Measurements from ENCODE around the gene EPN2. TPM values are rescaled to one million over a fixed set of nuclear protein-coding genes. Genes with fewer than 3 reads are reported as not detected.

Gene EPN2
- polyA plus RNA-seq, 3 donors = 8.7 to 27.0 (median 14.2) TPM

GRCh38 chr17:19284005-19284959 is 47.1 kb downstream of the EPN2 start:
- no peak overlapping the region for H3K27ac ChIP-seq (ENCODE audit: low read depth, low read length)
- 66 to 73% (median 72%) methylated on average over 3 of the region's 3 CpGs for WGBS, 3 donors

GRCh38 chr17:19285213-19285900 is 48.2 kb downstream of the EPN2 start:
- WGBS, 3 donors = 81 to 91% (median 89%) methylated on average over 21 of the region's 21 CpGs
- H3K27ac ChIP-seq (ENCODE audit: low read depth, low read length) = no peak overlapping the region

- H3K27ac ChIP-seq (ENCODE audit: low read depth, low read length) = no peak overlapping the region
- 64 to 79% (median 76%) methylated on average over 11 of the region's 11 CpGs for WGBS, 3 donors
Measured at GRCh38 chr17:19286751-19287341, 49.7 kb downstream of the EPN2 start.

- no peak overlapping the region for H3K27ac ChIP-seq (ENCODE audit: low read depth, low read length)
- 77 to 90% (median 82%) methylated on average over 2 of the region's 2 CpGs for WGBS, 3 donors
Measured at GRCh38 chr17:19287651-19288050, 50.5 kb downstream of the EPN2 start.

- no peak overlapping the region for H3K27ac ChIP-seq (ENCODE audit: low read depth, low read length)
- 80 to 89% (median 81%) methylated on average over 5 of the region's 5 CpGs for WGBS, 3 donors
Measured at GRCh38 chr17:19288453-19288852, 51.3 kb downstream of the EPN2 start.

DNA sequence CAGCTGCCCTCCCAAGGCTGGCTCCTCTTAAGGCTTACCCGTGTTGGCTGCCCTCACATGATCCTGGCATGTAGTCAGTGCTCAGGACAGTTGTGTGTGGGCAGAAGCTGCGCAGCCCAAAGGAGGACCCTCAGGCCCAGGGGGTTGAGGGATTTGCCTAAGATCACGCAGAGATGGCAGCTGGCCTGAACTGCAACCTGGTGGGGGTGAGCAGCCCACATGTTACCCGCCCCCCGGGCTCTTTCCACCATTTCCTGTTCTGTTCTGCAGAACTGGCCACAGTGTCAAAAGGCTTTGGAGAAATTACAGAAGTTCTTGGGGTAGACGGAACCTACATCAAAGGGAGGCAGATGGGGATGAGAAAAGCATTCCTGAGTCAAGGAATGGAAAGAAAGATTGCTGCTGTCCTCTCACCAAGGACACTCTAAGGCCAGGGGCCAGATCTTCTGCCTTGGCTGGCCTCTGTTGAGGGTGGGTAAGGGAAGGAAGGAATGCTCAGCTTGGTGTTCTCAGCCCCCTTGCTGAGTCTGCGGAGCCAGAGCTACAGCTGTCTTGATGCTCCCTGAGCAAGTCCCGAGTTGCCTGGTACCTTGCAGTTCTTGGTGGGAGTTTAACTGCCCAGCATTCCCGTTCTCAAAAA is 53.0 kb downstream of the EPN2 start:
- 37 to 82% (median 39%) methylated on average over 9 of the region's 9 CpGs for WGBS, 3 donors
- H3K27ac ChIP-seq (ENCODE audit: low read depth, low read length) = no peak overlapping the region

DNA sequence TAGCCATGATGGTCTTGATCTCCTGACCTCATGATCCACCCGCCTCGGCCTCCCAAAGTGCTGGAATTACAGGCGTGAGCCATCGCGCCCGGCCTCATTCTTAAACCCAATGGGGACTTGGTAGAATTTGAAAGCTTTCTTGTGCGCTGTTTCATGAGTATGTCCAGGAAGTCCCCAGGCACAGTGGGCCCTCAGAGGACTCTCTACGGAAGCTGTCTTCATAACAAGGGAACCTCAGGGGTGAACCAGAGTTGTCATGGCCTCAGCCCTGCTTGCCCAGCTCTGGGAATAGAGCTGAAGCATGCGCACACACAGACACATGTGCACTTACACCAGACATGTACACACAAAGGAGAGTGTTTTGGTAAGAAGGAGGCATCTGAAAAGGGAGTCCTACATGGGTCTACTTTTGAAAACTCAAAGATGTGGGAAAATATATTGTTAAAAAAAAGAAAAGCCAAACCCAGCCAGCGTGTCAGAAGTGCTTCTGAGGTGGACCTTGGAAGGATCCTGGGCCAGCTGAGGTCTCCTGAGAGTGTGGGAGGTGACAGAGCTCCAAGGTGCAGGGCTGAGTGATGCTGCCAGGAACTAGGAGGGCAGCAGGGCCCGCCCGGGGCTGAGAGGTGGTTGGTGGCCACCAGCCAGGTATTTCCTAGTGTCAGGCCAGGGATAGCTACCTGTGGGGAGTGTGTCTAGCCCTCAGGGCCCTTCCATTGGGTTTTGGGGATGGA is 54.6 kb downstream of the EPN2 start:
- 80 to 86% (median 85%) methylated on average over 12 of the region's 12 CpGs for WGBS, 3 donors

GRCh38 chr17:19292377-19292711 is 55.2 kb downstream of the EPN2 start:
- no peak overlapping the region for H3K27ac ChIP-seq (ENCODE audit: low read depth, low read length)
- WGBS, 3 donors = 94 to 96% (median 96%) methylated on average over 4 of the region's 4 CpGs

More for the DNA sequence above, 54.6 kb downstream of the EPN2 start:
- no peak overlapping the region for H3K27ac ChIP-seq (ENCODE audit: low read depth, low read length)

GRCh38 chr17:19294443-19294842 is 57.3 kb downstream of the EPN2 start:
- WGBS, 3 donors = 82 to 86% (median 86%) methylated on average over 3 of the region's 3 CpGs
- H3K27ac ChIP-seq (ENCODE audit: low read depth, low read length) = no peak overlapping the region

GRCh38 chr17:19295473-19296135 is 58.4 kb downstream of the EPN2 start:
- H3K27ac ChIP-seq (ENCODE audit: low read depth, low read length) = no peak overlapping the region
- WGBS, 3 donors = 71 to 88% (median 72%) methylated on average over 8 of the region's 8 CpGs

DNA sequence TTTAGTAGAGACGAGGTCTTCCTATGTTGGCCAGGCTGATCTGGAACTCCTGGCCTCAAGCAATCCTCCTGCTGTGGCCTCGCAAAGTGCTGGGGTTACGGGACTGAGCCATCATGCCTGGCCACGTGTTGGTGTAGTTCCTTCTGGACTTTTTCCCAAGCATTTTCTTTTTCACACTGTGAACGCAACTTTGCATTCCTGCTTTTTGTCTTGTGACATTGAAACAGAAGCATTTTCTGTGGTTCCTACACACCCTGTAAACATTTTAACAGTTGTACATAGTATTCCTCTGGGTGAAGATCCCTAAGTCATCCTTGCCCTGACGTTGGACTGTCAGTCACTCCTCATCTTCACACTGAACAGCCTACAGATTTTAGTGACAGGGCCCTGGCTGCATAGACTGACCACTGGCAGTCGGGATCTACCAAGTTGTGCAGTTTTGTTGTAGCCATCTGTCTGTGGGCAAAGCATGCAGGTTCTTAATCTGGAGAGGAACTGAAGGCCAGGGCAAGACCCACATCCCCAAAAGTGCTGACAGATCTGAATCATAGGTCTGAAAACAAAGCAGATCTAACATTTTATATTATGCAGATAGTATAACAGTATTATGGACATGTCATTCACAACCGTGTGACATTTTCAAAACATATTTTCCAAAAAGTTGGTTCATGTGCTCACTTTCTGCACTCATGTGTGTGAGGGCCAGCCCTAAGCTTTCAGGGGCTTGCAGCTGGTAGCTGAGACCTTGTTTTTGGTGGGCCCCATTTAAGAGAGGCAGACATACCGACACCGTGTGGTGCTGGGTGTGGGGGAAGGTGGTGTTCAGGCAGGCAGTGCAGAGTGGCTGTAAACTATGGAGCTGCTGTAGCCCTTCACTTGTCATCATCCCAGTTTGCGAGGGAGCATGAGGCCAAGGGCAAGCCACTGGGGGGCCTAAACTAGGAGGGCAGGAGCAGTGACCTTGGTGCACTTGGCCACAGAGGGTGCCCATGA is 59.9 kb downstream of the EPN2 start:
- 81 to 87% (median 85%) methylated on average over 11 of the region's 11 CpGs for WGBS, 3 donors
- H3K27ac ChIP-seq (ENCODE audit: low read depth, low read length) = no peak overlapping the region

DNA sequence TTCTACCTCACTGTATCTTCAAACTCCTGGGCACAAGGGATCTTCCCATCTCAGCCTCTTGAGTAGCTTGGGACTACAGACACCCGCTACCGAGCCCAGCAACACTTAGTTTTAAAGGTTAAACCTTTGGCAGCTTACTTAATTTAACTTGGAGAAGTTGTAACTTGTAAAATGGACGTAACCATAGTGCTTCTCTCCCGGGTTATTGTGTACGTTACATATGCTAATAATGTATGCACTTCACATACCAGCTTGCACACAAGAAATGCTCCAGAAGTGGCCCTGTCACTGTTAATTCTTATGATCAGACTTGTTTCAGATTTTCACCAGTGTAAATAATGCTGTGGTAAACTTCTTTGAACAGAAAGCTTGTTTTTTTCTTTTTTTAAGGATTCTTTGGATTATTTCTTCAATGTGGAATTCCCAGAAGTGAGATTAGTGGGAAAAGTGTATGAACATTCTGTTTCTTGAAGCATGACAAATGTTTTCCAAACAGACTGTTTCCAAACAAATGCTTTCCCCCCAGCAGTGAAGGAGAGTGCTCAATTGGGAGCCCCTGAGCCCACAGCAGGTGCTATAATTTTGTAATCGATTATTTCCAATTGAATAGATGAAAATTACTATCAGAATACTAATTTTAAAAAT is 61.5 kb downstream of the EPN2 start:
- 66 to 79% (median 74%) methylated on average over 6 of the region's 6 CpGs for WGBS, 3 donors
- H3K27ac ChIP-seq (ENCODE audit: low read depth, low read length) = no peak overlapping the region

- no peak overlapping the region for H3K27ac ChIP-seq (ENCODE audit: low read depth, low read length)
- 84 to 87% (median 86%) methylated on average over 4 of the region's 4 CpGs for WGBS, 3 donors
Measured at GRCh38 chr17:19299214-19299747, 62.1 kb downstream of the EPN2 start.

- 96 to 98% (median 97%) methylated on average over 7 of the region's 7 CpGs for WGBS, 3 donors
- no peak overlapping the region for H3K27ac ChIP-seq (ENCODE audit: low read depth, low read length)
Measured at GRCh38 chr17:19299866-19300265, 62.7 kb downstream of the EPN2 start.

DNA sequence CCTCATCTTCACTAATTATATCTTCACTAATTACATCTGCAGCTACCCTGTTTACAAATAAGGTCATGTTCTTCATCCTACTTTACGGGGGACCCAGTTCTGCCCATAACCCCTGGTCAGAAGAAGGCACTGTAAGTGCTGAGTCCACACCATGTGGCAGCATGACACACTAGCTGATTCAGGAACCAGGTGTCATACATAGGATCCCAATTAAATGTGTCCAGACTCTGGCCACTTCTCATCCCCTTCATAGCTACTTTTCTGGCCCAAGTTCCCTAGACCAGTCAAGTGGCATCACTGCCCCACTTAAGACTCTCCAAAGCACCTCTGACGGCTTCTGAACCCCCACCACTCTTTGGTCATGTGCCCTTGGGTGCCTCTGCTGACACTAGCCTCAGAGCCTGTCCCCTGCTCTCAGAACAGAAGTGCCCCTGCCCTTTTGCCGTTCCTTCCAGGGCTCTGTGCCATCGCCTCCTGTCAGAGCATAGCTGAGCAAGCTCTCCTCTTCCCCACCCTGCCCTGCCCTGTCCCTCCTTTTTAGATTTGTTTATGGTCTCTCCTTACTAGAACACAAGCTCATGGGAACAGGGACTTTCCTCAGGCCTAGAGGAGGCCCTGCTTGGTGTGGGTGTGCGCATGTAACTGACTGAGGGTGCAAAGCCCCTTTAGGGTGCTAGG is 64.2 kb downstream of the EPN2 start:
- no peak overlapping the region for H3K27ac ChIP-seq (ENCODE audit: low read depth, low read length)
- 83 to 89% (median 84%) methylated on average over 5 of the region's 5 CpGs for WGBS, 3 donors
